ENCODE data around the gene HK1. TPM values are rescaled to one million over a fixed set of nuclear protein-coding genes. Genes with fewer than 3 reads are reported as not detected.

The HK1 gene
- total RNA-seq (2012; rRNA removed): 90.5 and 107 TPM in 2 replicates
- 47.7 and 53.7 TPM in 2 replicates for polyA plus RNA-seq (2012; rRNA removed)
- 31.0 and 34.7 TPM in 2 replicates for polyA plus RNA-seq (2012; cell fraction: cytosol; rRNA removed)
- 30.4 and 36.1 TPM in 2 replicates for polyA plus RNA-seq (2012; cell fraction: nucleus; rRNA removed; ENCODE audit: low replicate concordance)
- Bru-seq, nascent RNA: percentile 72 among the genes with signal in this experiment
- percentile 67 among the genes with signal in this experiment for BruChase-seq, experiment 1, labeled RNA remaining after a 6-hour chase
- percentile 57 among the genes with signal in this experiment for BruChase-seq, experiment 2, labeled RNA remaining after a 2-hour chase
- long read RNA-seq, transcript HK1-202 (18 exons, 3,605 nt): major isoform, 243 of 317 reads
- long read RNA-seq, partial matches to known transcripts: 35 of 317 reads
- long read RNA-seq, other reads (novel, unspliced or antisense): 39 of 317 reads

- Histone ChIP-seq H3K9me3 (ENCODE audit: control insufficient read depth, insufficient read depth, low read length) (peaks cover 7% of the 10 kb centered on the region), H2BK120ac (ENCODE audit: low read depth, low read length) (no peak within 1 kb of the TSS), H4K5ac (ENCODE audit: low read depth, low read length) (no peak within 1 kb of the TSS), H4K91ac (ENCODE audit: insufficient read depth, low read depth, low read length) (no peak within 1 kb of the TSS), H3K4me1 (ENCODE audit: control insufficient read depth, insufficient read depth, low read length) (no peaks in the 10 kb centered on the region), H2AFZ (replicated peaks; ENCODE audit: low read length, poor library complexity) (no peak within 1 kb of the TSS), H3K27ac (ENCODE audit: insufficient read depth, low read length) (no peak within 1 kb of the TSS), H3K9me1 (ENCODE audit: insufficient read depth, low read length) (no peaks in the 10 kb centered on the region), H3K36me3 (ENCODE audit: control insufficient read depth, insufficient read depth, low read length) (no peaks in the 10 kb centered on the region), H4K20me1 (ENCODE audit: insufficient read depth, low read length) (no peaks in the 10 kb centered on the region), H3K79me1 (ENCODE audit: low read depth in 1 of 2, low read length in 2 of 2) (no peaks in the 10 kb centered on the region), H3K4me2 (ENCODE audit: low read depth, low read length) (no peak within 1 kb of the TSS), H4K8ac (ENCODE audit: low read depth in 2 of 2, low read length in 2 of 2) (no peak within 1 kb of the TSS), H3K23ac (ENCODE audit: low read depth, low read length) (no peak within 1 kb of the TSS), H2BK15ac (ENCODE audit: low read depth, low read length) (no peak within 1 kb of the TSS), H3K4ac (ENCODE audit: low read depth, low read length) (no peak within 1 kb of the TSS), H2BK20ac (ENCODE audit: low read depth, low read length) (no peak within 1 kb of the TSS), H3K14ac (replicated peaks; ENCODE audit: low read depth, low read length) (no peak within 1 kb of the TSS), H3K9ac (ENCODE audit: low read depth, low read length) (no peak within 1 kb of the TSS), H2AK9ac (replicated peaks; ENCODE audit: low read depth, low read length, poor library complexity) (no peak within 1 kb of the TSS), H2AK5ac (ENCODE audit: low read depth, low read length) (no peak within 1 kb of the TSS), H3K27me3 (ENCODE audit: control insufficient read depth, insufficient read depth, low read length) (peaks cover 26% of the 10 kb centered on the region), H2BK5ac (ENCODE audit: low read depth, low read length, poor library complexity, severe bottlenecking) (no peak within 1 kb of the TSS), H3K56ac (ENCODE audit: extremely low read depth, insufficient read depth, low read length) (no peak within 1 kb of the TSS), H3K18ac (ENCODE audit: low read depth, low read length) (no peak within 1 kb of the TSS), H3K4me3 (ENCODE audit: insufficient read depth, low read depth, low read length) (no peak within 1 kb of the TSS)
- ChIA-PET CTCF (no interaction called here), POLR2A (ENCODE audit: unreplicated experiment) (no interaction called here)
- dilution Hi-C loops (cut with HindIII; ENCODE audit: low sequenced_read_pairs, unreplicated experiment) (no loop called here), intact Hi-C loops (cut with micrococcal nuclease) (no loop called here), in situ Hi-C loops (cut with MboI; ENCODE audit: low sequenced_read_pairs) (no loop called here)
- BruUV-seq (replicated peaks): no TSS peak
- no peak; the same call in none of the 2 replicates for ATAC-seq (ENCODE audit: low read depth)
- TF ChIP-seq USF2 (IDR thresholded peaks at IDR 0.05; ENCODE audit: low read depth, low read length): no peak
- no peak for TF ChIP-seq CTCF (conservative IDR thresholded peaks at IDR 0.05; ENCODE audit: low read depth, low read length)
- no peak for TF ChIP-seq BHLHE40 (IDR thresholded peaks at IDR 0.05; ENCODE audit: low read depth, low read length)
- TF ChIP-seq ELK1 (IDR thresholded peaks at IDR 0.05; ENCODE audit: borderline replicate concordance, low read depth, low read length): no peak
- no peak for TF ChIP-seq SMC3 (IDR thresholded peaks at IDR 0.05; ENCODE audit: low read depth, low read length)
- TF ChIP-seq FOS (IDR thresholded peaks at IDR 0.05; ENCODE audit: low read depth, low read length): no peak
- TF ChIP-seq CEBPB (IDR thresholded peaks at IDR 0.05; ENCODE audit: low read depth, low read length): no peak
- no peak for TF ChIP-seq RCOR1 (IDR thresholded peaks at IDR 0.05; ENCODE audit: insufficient replicate concordance, low read length)
- TF ChIP-seq MXI1 (IDR thresholded peaks at IDR 0.05; ENCODE audit: borderline replicate concordance, low read depth, low read length): no peak
- TF ChIP-seq MAZ (IDR thresholded peaks at IDR 0.05; ENCODE audit: borderline replicate concordance, low read depth, low read length): no peak
- no peak for TF ChIP-seq MAFK (IDR thresholded peaks at IDR 0.05; ENCODE audit: low read depth, low read length)
- no peak for TF ChIP-seq CHD1 (IDR thresholded peaks at IDR 0.05; ENCODE audit: low read depth, low read length)
- TF ChIP-seq NFE2L2 (IDR thresholded peaks at IDR 0.05; ENCODE audit: low read depth, low read length): no peak
- no peak for TF ChIP-seq RAD21 (IDR thresholded peaks at IDR 0.05; ENCODE audit: low read length)
- DNase-seq: no peak
- 41% methylated on average over 10 of the region's 11 CpGs; no CpG with 5 or more reads in 1 of the 2 experiments for WGBS, 2 experiments (ENCODE audit: extremely low coverage in 2 of 2, insufficient read length in 1 of 2)
These were observed at the start of gene HK1 for GRCh38 chr10:69278446-69278963. Gene HK1, plus strand, starts transcription at chr10:69278496.
